K562 (cell line): ENCODE data around the gene ACADSB. TPM values are rescaled to one million over a fixed set of nuclear protein-coding genes. Genes with fewer than 3 reads are reported as not detected.

Experiments used
- ATAC-seq: fragments of 200-7000 bp; cut with Tn5 transposase; 3 replicates; pipeline ENCODE4 v1.9.1; 2020; ENCODE audit warnings: moderate library complexity
- BruUV-seq: library from RNA; stranded (reverse); fragments of 400-500 nt; replicated peaks from 2 replicates; lab custom pipeline; 2021; lab: Mats Ljungman, UMichigan
- CTCF ChIA-PET: fragments of 300-600 bp; formaldehyde crosslinking; extraction: SDS; loops from one replicate; lab custom pipeline; 2021; ENCODE audit warnings: low intra/inter-chr PET ratio; lab: Yijun Ruan, JAX
- POLR2A ChIA-PET: fragments of 300-600, 350-650 bp; sonication (Branson Sonifier 250); formaldehyde crosslinking; extraction: SDS; loops from one replicate; lab custom pipeline; 2021; ENCODE audit warnings: antibody characterized with exemption, inconsistent platforms; lab: Yijun Ruan, JAX
- DNase-seq, 4 experiments: peaks; one replicate each; pipeline versions ENCODE4 v3.0.0 to v3.0.0-alpha.2; 2011 to 2018; ENCODE audit warnings: low spot score in 3 of 4, mixed read lengths in 3 of 4; ENCODE audit errors: extremely low read depth in 1 of 4
- FAIRE-seq: peaks from 2 replicates; lab custom pipeline; 2011; peaks lifted over from hg19 to GRCh38; lab: Jason Lieb, UNC
- H2AFZ ChIP-seq: 2 replicates; pipeline ENCODE4 v1.6.0; 2011; ENCODE audit warnings: low read depth, low read length, control low read depth, inconsistent platforms
- H3K27ac ChIP-seq: fragments of 200-600 bp; 3 replicates; pipeline ENCODE4 v1.8.0; 2011; ENCODE audit warnings: low read depth, mild to moderate bottlenecking, control low read depth, inconsistent platforms, low read length, moderate library complexity, mixed read lengths; ENCODE audit errors: extremely low read depth
- H3K27me3 ChIP-seq, 2 experiments: fragments of 300-600 bp in 1 of 2; 2 replicates in 1 of 2; 3 replicates in 1 of 2; pipeline versions ENCODE4 v1.6.0 to v1.8.0; 2011; ENCODE audit warnings: inconsistent platforms in 2 of 2, low read length in 2 of 2, mild to moderate bottlenecking in 1 of 2, mixed read lengths in 1 of 2, moderate library complexity in 1 of 2; ENCODE audit not compliant: control insufficient read depth in 2 of 2, insufficient read depth in 2 of 2
- H3K36me3 ChIP-seq: fragments of 300-600 bp; 3 replicates; pipeline ENCODE4 v1.8.0; 2011; ENCODE audit warnings: mild to moderate bottlenecking, low read length, inconsistent platforms; ENCODE audit not compliant: control insufficient read depth, insufficient read depth
- H3K4me1 ChIP-seq, 2 experiments: fragments of 200-600 bp in 1 of 2; replicated peaks in 1 of 2; 2 replicates in 1 of 2; 3 replicates in 1 of 2; pipeline versions ENCODE4 v1.5.1 to v1.8.0; 2011; ENCODE audit warnings: inconsistent platforms in 2 of 2, low read length in 2 of 2, mild to moderate bottlenecking in 1 of 2, mixed read lengths in 1 of 2, moderate library complexity in 1 of 2; ENCODE audit not compliant: control insufficient read depth in 2 of 2, insufficient read depth in 2 of 2
- H3K4me2 ChIP-seq: 2 replicates; pipeline ENCODE4 v1.6.1; 2011; ENCODE audit warnings: low read length, control low read depth, inconsistent platforms, mixed read lengths; ENCODE audit not compliant: insufficient read depth
- H3K4me3 ChIP-seq: fragments of 200-600 bp; sonication (generic), shearing (Covaris generic); 2 replicates; pipeline ENCODE4 v1.5.1; 2016; ENCODE audit warnings: control low read depth, inconsistent platforms
- H3K79me2 ChIP-seq: fragments of 200-600 bp; 3 replicates; pipeline ENCODE4 v1.8.0; 2011; ENCODE audit warnings: low read length, inconsistent platforms; ENCODE audit not compliant: control insufficient read depth, insufficient read depth
- H3K9ac ChIP-seq, 2 experiments: 2 replicates each; pipeline versions ENCODE4 v1.6.0 to v1.6.1; 2011; ENCODE audit warnings: low read depth in 2 of 2, low read length in 2 of 2, control low read depth in 1 of 2, inconsistent platforms in 1 of 2, mild to moderate bottlenecking in 1 of 2, mixed read lengths in 1 of 2; ENCODE audit not compliant: insufficient read depth in 1 of 2
- H3K9me1 ChIP-seq: one replicate; pipeline ENCODE4 v1.6.0; 2011; ENCODE audit warnings: inconsistent platforms, mild to moderate bottlenecking, low read length, moderate library complexity; ENCODE audit not compliant: control insufficient read depth, insufficient read depth
- H3K9me3 ChIP-seq: replicated peaks from 2 replicates; pipeline ENCODE4 v1.5.1; 2011; ENCODE audit warnings: low read depth, low read length, inconsistent platforms; ENCODE audit not compliant: control insufficient read depth, insufficient read depth
- H4K20me1 ChIP-seq: replicated peaks from 2 replicates; pipeline ENCODE4 v1.6.1; 2011; ENCODE audit warnings: low read length, inconsistent platforms, mixed read lengths; ENCODE audit not compliant: control insufficient read depth, insufficient read depth
- CHD4 ChIP-seq: fragments of 200-600 bp; sonication (generic); IDR thresholded peaks from 3 replicates; pipeline ENCODE4 v1.6.1; 2012; ENCODE audit warnings: low read depth, mild to moderate bottlenecking, mixed read lengths, low read length, inconsistent platforms; ENCODE audit not compliant: insufficient read depth, insufficient replicate concordance, poor library complexity, severe bottlenecking
- MCM3 ChIP-seq: fragments of 450-650 bp; IDR thresholded peaks from 2 replicates; pipeline ENCODE4 v1.6.1; 2016
- MEF2A ChIP-seq: IDR thresholded peaks from 2 replicates; pipeline ENCODE4 v1.6.1; 2011; ENCODE audit warnings: low read depth, mild to moderate bottlenecking, low read length, moderate library complexity; ENCODE audit not compliant: control insufficient read depth
- MIER1 ChIP-seq: fragments of 450-650 bp; IDR thresholded peaks from 2 replicates; pipeline ENCODE4 v1.6.1; 2016; ENCODE audit warnings: antibody characterized with exemption, mild to moderate bottlenecking, low read depth
- NR1H2 ChIP-seq: sonication (generic); formaldehyde crosslinking; IDR thresholded peaks from 2 replicates; pipeline ENCODE4 v1.4.0; 2020; ENCODE audit warnings: mild to moderate bottlenecking, missing genetic modification reagents
- SMAD4 ChIP-seq: fragments of 250-450 bp; sonication (Bioruptor Pico); conservative IDR thresholded peaks from 2 replicates; pipeline ENCODE4 v1.8.0; 2021; ENCODE audit warnings: inconsistent platforms, mild to moderate bottlenecking, moderate library complexity
- TEAD2 ChIP-seq: fragments of 450-650 bp; IDR thresholded peaks from 2 replicates; pipeline ENCODE4 v1.6.1; 2016; ENCODE audit warnings: missing genetic modification characterization, control low read depth, missing compliant biosample characterization
- TRIM24 ChIP-seq, 2 experiments: fragments of 450-650 bp; IDR thresholded peaks; 2 replicates each; pipeline ENCODE4 v1.6.1; 2016
- YBX1 ChIP-seq: fragments of 450-650 bp; IDR thresholded peaks from 2 replicates; pipeline ENCODE4 v1.7.1; 2016; ENCODE audit warnings: mild to moderate bottlenecking
- ZFP30 ChIP-seq: fragments of 250-450 bp; sonication (Bioruptor Pico); IDR thresholded peaks from 2 replicates; pipeline ENCODE4 v1.8.0; 2022; ENCODE audit warnings: moderate library complexity, mild to moderate bottlenecking, inconsistent platforms, borderline replicate concordance
- ZNF12 ChIP-seq: sonication (generic); formaldehyde crosslinking; IDR thresholded peaks from 2 replicates; pipeline ENCODE4 v1.4.0; 2020; ENCODE audit warnings: mild to moderate bottlenecking, missing genetic modification reagents
- ZNF239 ChIP-seq: fragments of 250-450 bp; sonication (Bioruptor Pico); IDR thresholded peaks from 2 replicates; pipeline ENCODE4 v1.4.0; 2020; ENCODE audit warnings: mild to moderate bottlenecking
- ZNF699 ChIP-seq: fragments of 250-450 bp; sonication (Bioruptor Pico); IDR thresholded peaks from 2 replicates; pipeline ENCODE4 v1.8.0; 2021; ENCODE audit warnings: mild to moderate bottlenecking, moderate library complexity; ENCODE audit not compliant: insufficient replicate concordance
- WGBS: fragments of 100-300 bp; shearing (Covaris generic); methylation state at CpG from one replicate; pipeline ENCODE4 v1.1.6; 2016; ENCODE audit warnings: low coverage, mixed read lengths; ENCODE audit not compliant: insufficient coverage; ENCODE audit errors: missing lambda C conversion rate; 5-methylcytosine and 5-hydroxymethylcytosine counted together
- in situ Hi-C: fragments of 300-500 bp; cut with MboI; formaldehyde crosslinking; loops from 4 replicates; pipeline ENCODE4 v1.15.0; 2018; ENCODE audit warnings: inconsistent platforms, mixed read lengths
- intact Hi-C: fragments of 100-400 bp; cut with micrococcal nuclease; formaldehyde crosslinking; loops from 2 replicates; pipeline ENCODE4 v1.14.2; 2022
- polyA plus RNA-seq, 8 experiments: library from polyadenylated mRNA; depleted of rRNA in 4 of 8; stranded (reverse) in 5 of 8; unstranded in 3 of 8; fragments of >200 nt; fragmentation: Nextera tagmentation in 2 of 8; fragmentation: Illumina TruSeq in 1 of 8; extraction: Ambion mirVana in 2 of 8; extraction: Trizol in 1 of 8; gene quantifications; 2 replicates each; pipeline versions ENCODE4 v1.2.1 to v1.2.3, GENCODE V29; 2011 to 2014; ENCODE audit warnings: inconsistent platforms in 1 of 8, missing spikeins in 1 of 8
- total RNA-seq, 7 experiments: library from RNA; depleted of rRNA in 6 of 7; stranded (reverse); fragments of >200 nt in 6 of 7; fragmentation: Illumina TruSeq in 2 of 7; extraction: Trizol in 2 of 7; gene quantifications; 2 replicates each; pipeline versions ENCODE4 v1.2.1 to v1.2.3, GENCODE V29; 2011 to 2021; ENCODE audit warnings: low replicate concordance in 1 of 7
- TF ChIP-seq, protein P1 (sequence below): fragments of 200-800 bp; sonication (Bioruptor generic); IDR thresholded peaks from 2 replicates; pipeline ENCODE4 v1.6.1; 2017; ENCODE audit warnings: missing genetic modification characterization, missing compliant biosample characterization
- TF ChIP-seq, protein P2 (sequence below): fragments of 250-450 bp; sonication (Bioruptor Pico); IDR thresholded peaks from 2 replicates; pipeline ENCODE4 v1.6.1; 2021; ENCODE audit warnings: mild to moderate bottlenecking
- TF ChIP-seq, protein P3 (sequence below): sonication (generic); formaldehyde crosslinking; IDR thresholded peaks from 2 replicates; pipeline ENCODE4 v1.8.0; 2022; ENCODE audit warnings: mild to moderate bottlenecking, missing genetic modification reagents
- TF ChIP-seq, protein P4 (sequence below): fragments of 450-650 bp; IDR thresholded peaks from 2 replicates; pipeline ENCODE4 v1.6.1; 2016; ENCODE audit warnings: antibody characterized with exemption
- TF ChIP-seq, protein P5 (sequence below), 2 experiments: fragments of 200-800 bp in 1 of 2; sonication (Bioruptor generic) in 1 of 2; sonication (generic) in 1 of 2; formaldehyde crosslinking in 1 of 2; IDR thresholded peaks in 1 of 2; conservative IDR thresholded peaks in 1 of 2; 2 replicates each; pipeline versions ENCODE4 v1.5.0 to v1.6.1; 2016 to 2020; ENCODE audit warnings: missing compliant biosample characterization in 1 of 2, missing genetic modification characterization in 1 of 2, missing genetic modification reagents in 1 of 2

The ACADSB gene
- total and polyA plus RNA-seq, 9 of the 15 experiments (the other 6 are each of a cell fraction or from before 2014, with no cell fraction given): 2.9 to 9.1 (median 5.8) TPM

DNA sequence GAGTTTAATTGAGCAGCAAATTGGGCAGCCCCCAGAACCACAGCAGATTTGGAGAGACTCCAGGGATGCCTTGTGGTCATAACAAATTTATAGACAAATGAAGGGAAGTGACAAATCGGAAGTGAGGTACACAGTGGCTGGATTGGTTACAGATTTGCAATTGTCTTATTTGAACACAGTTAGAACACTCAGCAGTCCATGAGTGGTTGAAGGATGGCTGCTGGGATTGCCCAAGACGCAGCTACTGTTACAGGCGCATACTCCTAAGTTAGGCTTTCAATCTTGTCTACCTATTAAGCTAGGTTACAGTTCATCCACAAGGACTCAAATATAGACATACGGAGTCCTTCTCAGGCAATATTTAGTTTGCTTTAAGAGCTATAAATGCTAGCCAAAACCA is 7.4 kb downstream of the ACADSB start:
- BruUV-seq: no TSS peak
- WGBS: 70% methylated on average over 4 of the region's 4 CpGs
- no peaks in the 10 kb centered on the region for H3K9me1 ChIP-seq
- DNase-seq (no peak), ATAC-seq (no peak), FAIRE-seq (no peak)
- H3K4me1 ChIP-seq: no peaks in the 10 kb centered on the region; a peak in 3 of 5 replicates
- H3K4me2 ChIP-seq: no peak overlapping the region
- H2AFZ ChIP-seq: no peak overlapping the region
- no peaks in the 10 kb centered on the region for H3K36me3 ChIP-seq
- H3K79me2 ChIP-seq: no peaks in the 10 kb centered on the region
- ChIA-PET POLR2A (no interaction called here), CTCF (no interaction called here)
- no peaks in the 10 kb centered on the region for H4K20me1 ChIP-seq
- H3K4me3 ChIP-seq: no peak overlapping the region
- no peaks in the 10 kb centered on the region for H3K9me3 ChIP-seq
- intact Hi-C loops: no loop called here
- in situ Hi-C loops: no loop called here
- no peak overlapping the region for H3K27ac ChIP-seq
- H3K9ac ChIP-seq: no peak overlapping the region
- H3K27me3 ChIP-seq: no peaks in the 10 kb centered on the region
- TF ChIP-seq ZNF699: no peak
- TF ChIP-seq, protein P1, sequence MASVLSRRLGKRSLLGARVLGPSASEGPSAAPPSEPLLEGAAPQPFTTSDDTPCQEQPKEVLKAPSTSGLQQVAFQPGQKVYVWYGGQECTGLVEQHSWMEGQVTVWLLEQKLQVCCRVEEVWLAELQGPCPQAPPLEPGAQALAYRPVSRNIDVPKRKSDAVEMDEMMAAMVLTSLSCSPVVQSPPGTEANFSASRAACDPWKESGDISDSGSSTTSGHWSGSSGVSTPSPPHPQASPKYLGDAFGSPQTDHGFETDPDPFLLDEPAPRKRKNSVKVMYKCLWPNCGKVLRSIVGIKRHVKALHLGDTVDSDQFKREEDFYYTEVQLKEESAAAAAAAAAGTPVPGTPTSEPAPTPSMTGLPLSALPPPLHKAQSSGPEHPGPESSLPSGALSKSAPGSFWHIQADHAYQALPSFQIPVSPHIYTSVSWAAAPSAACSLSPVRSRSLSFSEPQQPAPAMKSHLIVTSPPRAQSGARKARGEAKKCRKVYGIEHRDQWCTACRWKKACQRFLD (CRISPR knock-in tag): no peak
- no peak for TF ChIP-seq ZFP30
- TF ChIP-seq, protein P2, sequence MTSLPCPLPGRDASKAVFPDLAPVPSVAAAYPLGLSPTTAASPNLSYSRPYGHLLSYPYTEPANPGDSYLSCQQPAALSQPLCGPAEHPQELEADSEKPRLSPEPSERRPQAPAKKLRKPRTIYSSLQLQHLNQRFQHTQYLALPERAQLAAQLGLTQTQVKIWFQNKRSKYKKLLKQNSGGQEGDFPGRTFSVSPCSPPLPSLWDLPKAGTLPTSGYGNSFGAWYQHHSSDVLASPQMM (CRISPR knock-in tag): no peak
- no peak for TF ChIP-seq YBX1
- TF ChIP-seq ZNF239 (CRISPR knock-in tag): no peak
- no peak for TF ChIP-seq TRIM24 (IDR thresholded peaks at IDR 0.05)
- TF ChIP-seq ZNF12 (CRISPR knock-in tag): no peak
- TF ChIP-seq, protein P3, sequence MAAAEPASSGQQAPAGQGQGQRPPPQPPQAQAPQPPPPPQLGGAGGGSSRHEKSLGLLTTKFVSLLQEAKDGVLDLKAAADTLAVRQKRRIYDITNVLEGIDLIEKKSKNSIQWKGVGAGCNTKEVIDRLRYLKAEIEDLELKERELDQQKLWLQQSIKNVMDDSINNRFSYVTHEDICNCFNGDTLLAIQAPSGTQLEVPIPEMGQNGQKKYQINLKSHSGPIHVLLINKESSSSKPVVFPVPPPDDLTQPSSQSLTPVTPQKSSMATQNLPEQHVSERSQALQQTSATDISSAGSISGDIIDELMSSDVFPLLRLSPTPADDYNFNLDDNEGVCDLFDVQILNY: no peak
- no peak for TF ChIP-seq SMAD4
- TF ChIP-seq MEF2A: no peak
- TF ChIP-seq NR1H2: no peak
- TF ChIP-seq, protein P4, sequence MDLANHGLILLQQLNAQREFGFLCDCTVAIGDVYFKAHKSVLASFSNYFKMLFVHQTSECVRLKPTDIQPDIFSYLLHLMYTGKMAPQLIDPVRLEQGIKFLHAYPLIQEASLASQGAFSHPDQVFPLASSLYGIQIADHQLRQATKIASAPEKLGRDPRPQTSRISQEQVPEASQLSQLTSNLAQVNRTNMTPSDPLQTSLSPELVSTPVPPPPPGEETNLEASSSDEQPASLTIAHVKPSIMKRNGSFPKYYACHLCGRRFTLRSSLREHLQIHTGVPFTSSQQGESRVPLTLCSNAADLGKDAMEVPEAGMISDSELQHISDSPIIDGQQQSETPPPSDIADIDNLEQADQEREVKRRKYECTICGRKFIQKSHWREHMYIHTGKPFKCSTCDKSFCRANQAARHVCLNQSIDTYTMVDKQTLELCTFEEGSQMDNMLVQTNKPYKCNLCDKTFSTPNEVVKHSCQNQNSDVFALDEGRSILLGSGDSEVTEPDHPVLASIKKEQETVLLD: no peak
- TF ChIP-seq, protein P5, sequence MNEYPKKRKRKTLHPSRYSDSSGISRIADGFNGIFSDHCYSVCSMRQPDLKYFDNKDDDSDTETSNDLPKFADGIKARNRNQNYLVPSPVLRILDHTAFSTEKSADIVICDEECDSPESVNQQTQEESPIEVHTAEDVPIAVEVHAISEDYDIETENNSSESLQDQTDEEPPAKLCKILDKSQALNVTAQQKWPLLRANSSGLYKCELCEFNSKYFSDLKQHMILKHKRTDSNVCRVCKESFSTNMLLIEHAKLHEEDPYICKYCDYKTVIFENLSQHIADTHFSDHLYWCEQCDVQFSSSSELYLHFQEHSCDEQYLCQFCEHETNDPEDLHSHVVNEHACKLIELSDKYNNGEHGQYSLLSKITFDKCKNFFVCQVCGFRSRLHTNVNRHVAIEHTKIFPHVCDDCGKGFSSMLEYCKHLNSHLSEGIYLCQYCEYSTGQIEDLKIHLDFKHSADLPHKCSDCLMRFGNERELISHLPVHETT (CRISPR knock-in tag; conservative IDR thresholded peaks at IDR 0.05 in 1 of 2, IDR thresholded peaks at IDR 0.05 in 1 of 2): no peak
- no peak for TF ChIP-seq TEAD2 (tag)
- TF ChIP-seq MIER1: no peak
- TF ChIP-seq CHD4: no peak
- TF ChIP-seq MCM3: no peak
